H1 (cell line): ENCODE results near the gene FANCL. TPM values are rescaled to one million over a fixed set of nuclear protein-coding genes. Genes with fewer than 3 reads are reported as not detected.

Experiments
- CTCF ChIA-PET: fragments of 300-600 bp; sonication (Branson Sonifier 250); formaldehyde crosslinking; loops from one replicate; lab custom pipeline; 2021; ENCODE audit not compliant: partially characterized antibody; lab: Charles Lee
- POLR2A ChIA-PET: fragments of 300-600 bp; sonication (Branson Sonifier 250); formaldehyde crosslinking; loops from one replicate; lab custom pipeline; 2021; ENCODE audit warnings: inconsistent platforms; ENCODE audit not compliant: partially characterized antibody; lab: Charles Lee
- DNase-seq, 2 experiments: peaks; one replicate each; pipeline versions ENCODE4 v3.0.0 to v3.0.0-alpha.2; 2010 to 2022; ENCODE audit warnings: low spot score in 2 of 2, low read depth in 1 of 2, mixed read lengths in 1 of 2
- FAIRE-seq: peaks from 2 replicates; lab custom pipeline; 2011; peaks lifted over from hg19 to GRCh38; lab: Jason Lieb, UNC
- H2AFZ ChIP-seq: 2 replicates; pipeline ENCODE4 v1.8.1; 2012; ENCODE audit warnings: low read length, inconsistent platforms
- H2AK5ac ChIP-seq: 2 replicates; pipeline ENCODE4 v1.6.1; 2013; ENCODE audit warnings: low read depth, low read length
- H2BK120ac ChIP-seq: replicated peaks from 2 replicates; pipeline ENCODE3; 2013; ENCODE audit warnings: low read depth, low read length, inconsistent platforms
- H2BK12ac ChIP-seq: 2 replicates; pipeline ENCODE4 v1.6.1; 2013; ENCODE audit warnings: low read depth, low read length
- H2BK15ac ChIP-seq: 2 replicates; pipeline ENCODE4 v1.6.1; 2013; ENCODE audit warnings: low read length
- H2BK20ac ChIP-seq: 2 replicates; pipeline ENCODE4 v1.6.1; 2013; ENCODE audit warnings: low read length
- H2BK5ac ChIP-seq: 2 replicates; pipeline ENCODE4 v1.6.1; 2013; ENCODE audit warnings: low read depth, low read length
- H3K14ac ChIP-seq: 2 replicates; pipeline ENCODE4 v1.6.1; 2013; ENCODE audit warnings: inconsistent platforms; ENCODE audit not compliant: insufficient read length
- H3K18ac ChIP-seq: 2 replicates; pipeline ENCODE4 v1.6.1; 2013; ENCODE audit warnings: low read length; ENCODE audit errors: extremely low read depth
- H3K23ac ChIP-seq: 2 replicates; pipeline ENCODE4 v1.6.1; 2013; ENCODE audit warnings: inconsistent platforms; ENCODE audit not compliant: insufficient read length
- H3K23me2 ChIP-seq: 2 replicates; pipeline ENCODE4 v1.6.1; 2013; ENCODE audit warnings: low read depth, low read length
- H3K27ac ChIP-seq: 2 replicates; pipeline ENCODE4 v1.6.1; 2011; ENCODE audit warnings: low read depth, low read length, inconsistent platforms
- H3K27me3 ChIP-seq, 4 experiments: replicated peaks in 1 of 4; 1 replicate in 1 of 4; 2 replicates in 3 of 4; pipeline versions ENCODE4 v1.6.1 to v1.8.1; 2011 to 2013; ENCODE audit warnings: low read length in 3 of 4, mild to moderate bottlenecking in 3 of 4, inconsistent platforms in 2 of 4, mixed read lengths in 2 of 4, moderate library complexity in 1 of 4; ENCODE audit not compliant: control insufficient read depth in 3 of 4, insufficient read depth in 3 of 4; ENCODE audit errors: extremely low read depth in 1 of 4
- H3K36me3 ChIP-seq, 4 experiments: 2 replicates each; pipeline versions ENCODE4 v1.6.1 to v1.8.1; 2011 to 2013; ENCODE audit warnings: mild to moderate bottlenecking in 4 of 4, low read length in 3 of 4, moderate library complexity in 2 of 4, control low read depth in 1 of 4, inconsistent platforms in 1 of 4; ENCODE audit not compliant: insufficient read depth in 4 of 4, control insufficient read depth in 2 of 4
- H3K4ac ChIP-seq: replicated peaks from 2 replicates; pipeline ENCODE3; 2013; ENCODE audit warnings: low read length, low read depth, mixed read lengths, inconsistent platforms; ENCODE audit not compliant: insufficient read length
- H3K4me1 ChIP-seq, 4 experiments: replicated peaks in 1 of 4; 1 replicate in 1 of 4; 2 replicates in 3 of 4; pipeline versions ENCODE4 v1.6.1 to v1.8.1; 2011 to 2013; ENCODE audit warnings: low read length in 3 of 4, inconsistent platforms in 2 of 4, mixed read lengths in 1 of 4; ENCODE audit not compliant: insufficient read depth in 4 of 4, control insufficient read depth in 3 of 4
- H3K4me2 ChIP-seq, 2 experiments: 2 replicates each; pipeline versions ENCODE4 v1.6.1 to v1.8.1; 2011 to 2013; ENCODE audit warnings: low read depth in 2 of 2, low read length in 2 of 2, control low read depth in 1 of 2, inconsistent platforms in 1 of 2, mild to moderate bottlenecking in 1 of 2; ENCODE audit not compliant: insufficient read depth in 1 of 2
- H3K4me3 ChIP-seq, 4 experiments: fragments of 200-600, 300-600 bp in 1 of 4; sonication (generic), shearing (Covaris generic), sonication (Bioruptor Twin) in 1 of 4; 2 replicates each; pipeline versions ENCODE4 v1.5.1 to v1.8.1; 2011 to 2016; ENCODE audit warnings: low read length in 4 of 4, low read depth in 3 of 4, control low read depth in 2 of 4, inconsistent platforms in 2 of 4, mild to moderate bottlenecking in 2 of 4, mixed read lengths in 1 of 4, moderate library complexity in 1 of 4; ENCODE audit not compliant: insufficient read depth in 2 of 4; ENCODE audit errors: extremely low read depth in 1 of 4
- H3K56ac ChIP-seq: replicated peaks from 2 replicates; pipeline ENCODE3; 2013; ENCODE audit warnings: low read depth, mild to moderate bottlenecking, mixed read lengths, low read length, inconsistent platforms; ENCODE audit not compliant: insufficient read length
- H3K79me1 ChIP-seq: 2 replicates; pipeline ENCODE4 v1.6.1; 2013; ENCODE audit warnings: low read depth, low read length, control low read depth
- H3K79me2 ChIP-seq, 2 experiments: 2 replicates each; pipeline versions ENCODE4 v1.6.1 to v1.8.1; 2012 to 2013; ENCODE audit warnings: low read length in 2 of 2, mild to moderate bottlenecking in 2 of 2, inconsistent platforms in 1 of 2; ENCODE audit not compliant: insufficient read depth in 2 of 2, control insufficient read depth in 1 of 2
- H3K9ac ChIP-seq, 4 experiments: replicated peaks in 1 of 4; 1 replicate in 1 of 4; 2 replicates in 3 of 4; pipeline versions ENCODE4 v1.6.1 to v1.8.1; 2011 to 2013; ENCODE audit warnings: low read depth in 3 of 4, low read length in 3 of 4, control low read depth in 2 of 4, mild to moderate bottlenecking in 2 of 4, moderate library complexity in 2 of 4, inconsistent platforms in 1 of 4; ENCODE audit errors: extremely low read depth in 1 of 4
- H3K9me3 ChIP-seq, 2 experiments: 2 replicates each; pipeline versions ENCODE4 v1.6.1 to v1.8.1; 2012 to 2013; ENCODE audit warnings: mild to moderate bottlenecking in 2 of 2, moderate library complexity in 2 of 2, control low read depth in 1 of 2, inconsistent platforms in 1 of 2, low read depth in 1 of 2, low read length in 1 of 2, mixed read lengths in 1 of 2; ENCODE audit not compliant: insufficient read depth in 2 of 2
- H4K20me1 ChIP-seq, 2 experiments: replicated peaks in 1 of 2; 2 replicates each; pipeline versions ENCODE3 to v1.8.1; 2011 to 2013; ENCODE audit warnings: inconsistent platforms in 2 of 2, low read length in 2 of 2, mild to moderate bottlenecking in 1 of 2; ENCODE audit not compliant: insufficient read depth in 2 of 2, control insufficient read depth in 1 of 2
- H4K5ac ChIP-seq: 2 replicates; pipeline ENCODE4 v1.6.1; 2013; ENCODE audit warnings: low read length, low read depth, mixed read lengths, inconsistent platforms; ENCODE audit not compliant: insufficient read length
- H4K8ac ChIP-seq: 2 replicates; pipeline ENCODE4 v1.8.0; 2013; ENCODE audit warnings: mild to moderate bottlenecking, moderate library complexity, low read length, inconsistent platforms; ENCODE audit not compliant: insufficient read depth; ENCODE audit errors: extremely low read depth
- H4K91ac ChIP-seq: replicated peaks from 2 replicates; pipeline ENCODE3; 2013; ENCODE audit warnings: low read length, mixed read lengths, inconsistent platforms; ENCODE audit not compliant: insufficient read length
- RNF2 ChIP-seq: fragments of 200-900, 300-1000 bp; sonication (generic); IDR thresholded peaks from 2 replicates; pipeline ENCODE4 v1.7.1; 2016; ENCODE audit warnings: borderline replicate concordance, low read depth, mild to moderate bottlenecking, antibody characterized with exemption, low read length; ENCODE audit not compliant: poor library complexity, severe bottlenecking; ENCODE audit errors: missing control alignments
- WGBS, 2 experiments: shearing (Covaris generic) in 1 of 2; methylation state at CpG; one replicate each; pipeline versions ENCODE4 v1.1.6 to v1.1.7; 2013 to 2015; ENCODE audit warnings: low lambda C conversion rate in 2 of 2, mixed read lengths in 2 of 2, inconsistent platforms in 1 of 2, low coverage in 1 of 2, missing lambda C conversion rate in 1 of 2; ENCODE audit not compliant: insufficient replicate concordance in 2 of 2, insufficient coverage in 1 of 2, insufficient read length in 1 of 2; ENCODE audit errors: extremely low coverage in 1 of 2, missing lambda C conversion rate in 1 of 2; 5-methylcytosine and 5-hydroxymethylcytosine counted together
- polyA plus RNA-seq, 7 experiments: library from polyadenylated mRNA; depleted of rRNA in 3 of 7; stranded (reverse) in 5 of 7; unstranded in 2 of 7; fragments of >200 nt in 5 of 7; fragments of 200-250 nt in 2 of 7; gene quantifications; 1 replicate in 5 of 7; 2 replicates in 1 of 7; 4 replicates in 1 of 7; pipeline versions ENCODE4 v1.2.1 to v1.2.3, GENCODE V29; 2011 to 2013; ENCODE audit warnings: missing spikeins in 2 of 7, mixed read lengths in 2 of 7
- total RNA-seq: library from RNA; stranded (reverse); fragmentation: NEBNext Ultra II Directional; extraction: Animal tissue kit (Norgen Biotek cat#: 25700); gene quantifications from 2 replicates; pipeline ENCODE4 v1.2.1, GENCODE V29; 2021

Gene FANCL
- total and polyA plus RNA-seq, 2 of the 8 experiments (the other 6 are each of a cell fraction or from before 2014, with no cell fraction given), result 38.7 to 55.9 TPM

DNA sequence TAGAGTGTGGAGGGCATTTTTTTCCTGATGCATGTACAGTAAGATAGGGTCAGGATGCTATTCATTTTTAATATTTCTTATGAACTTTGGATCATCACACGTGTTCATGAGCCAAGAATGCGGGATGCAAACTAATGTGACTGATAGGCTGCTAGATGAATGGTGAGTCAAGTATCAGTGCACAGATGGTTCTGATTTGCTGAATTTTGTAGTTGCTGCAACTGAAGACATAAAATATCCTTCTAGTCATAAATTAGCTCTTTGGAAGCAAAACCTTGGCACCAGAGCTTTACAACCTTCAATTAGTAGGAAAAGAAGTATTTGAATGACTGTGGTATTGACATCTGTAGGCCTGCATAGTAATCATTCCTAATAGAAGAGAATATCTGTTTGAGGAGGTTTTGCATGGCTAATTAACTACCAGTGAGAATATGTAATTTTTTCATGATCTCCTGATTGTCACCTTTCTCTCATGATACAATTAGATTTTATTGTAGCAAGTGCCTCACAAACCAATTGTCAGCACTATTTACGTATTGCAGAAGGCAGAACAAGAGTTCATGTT is 100.5 kb downstream of the FANCL start:
- WGBS, 2 experiments, result 89% methylated on average over 3 of the region's 3 CpGs; no CpG with 5 or more reads in 1 of the 2 experiments
- Histone ChIP-seq H3K14ac (no peak overlapping the region), H4K91ac (no peak overlapping the region), H3K79me1 (no peaks in the 10 kb centered on the region), H2BK120ac (no peak overlapping the region), H3K4me1 (no peaks in the 10 kb centered on the region), H3K4ac (no peak overlapping the region), H3K23me2 (no peaks in the 10 kb centered on the region), H3K18ac (no peak overlapping the region), H3K27ac (no peak overlapping the region), H3K4me3 (no peak overlapping the region), H3K36me3 (peaks cover 0 to 2% (median 0%) of the 10 kb centered on the region in 4 experiments; a peak in 2 of 8 replicates), H3K56ac (no peak overlapping the region), H2BK20ac (no peak overlapping the region), H4K20me1 (no peaks in the 10 kb centered on the region)
- no peak for DNase-seq
- no peak for TF ChIP-seq RNF2
- TF ChIP-seq, all 59 proteins: peak for 0
- Histone ChIP-seq H3K79me2 (no peaks in the 10 kb centered on the region), H3K9me3 (no peaks in the 10 kb centered on the region), H2AFZ (no peak overlapping the region), H2BK12ac (no peak overlapping the region), H2BK5ac (no peak overlapping the region), H4K5ac (no peak overlapping the region), H3K4me2 (no peak overlapping the region), H3K23ac (no peak overlapping the region), H4K8ac (no peak overlapping the region), H3K9ac (no peak overlapping the region), H2AK5ac (no peak overlapping the region), H2BK15ac (no peak overlapping the region), H3K27me3 (no peaks in the 10 kb centered on the region)
- FAIRE-seq, result no peak
- CTCF ChIA-PET, result no interaction called here
- POLR2A ChIA-PET, result no interaction called here
